Activated T-helper 1 cell treated with anti-CD3 and anti-CD28 coated beads, Interleukin-2, amount 50 U/mL, for 16 hours (primary cell): ENCODE data around the gene ZC3H12D.
A peak's percentile ranks its signal among the peaks of the same experiment; 100 is the strongest.

Source experiments
- DNase-seq, 2 donors: peaks; one replicate each; pipeline ENCODE4 v3.0.0-alpha.2; 2020; ENCODE audit warnings: low read depth in 1 of 2, low spot score in 1 of 2

ZC3H12D gene

DNA sequence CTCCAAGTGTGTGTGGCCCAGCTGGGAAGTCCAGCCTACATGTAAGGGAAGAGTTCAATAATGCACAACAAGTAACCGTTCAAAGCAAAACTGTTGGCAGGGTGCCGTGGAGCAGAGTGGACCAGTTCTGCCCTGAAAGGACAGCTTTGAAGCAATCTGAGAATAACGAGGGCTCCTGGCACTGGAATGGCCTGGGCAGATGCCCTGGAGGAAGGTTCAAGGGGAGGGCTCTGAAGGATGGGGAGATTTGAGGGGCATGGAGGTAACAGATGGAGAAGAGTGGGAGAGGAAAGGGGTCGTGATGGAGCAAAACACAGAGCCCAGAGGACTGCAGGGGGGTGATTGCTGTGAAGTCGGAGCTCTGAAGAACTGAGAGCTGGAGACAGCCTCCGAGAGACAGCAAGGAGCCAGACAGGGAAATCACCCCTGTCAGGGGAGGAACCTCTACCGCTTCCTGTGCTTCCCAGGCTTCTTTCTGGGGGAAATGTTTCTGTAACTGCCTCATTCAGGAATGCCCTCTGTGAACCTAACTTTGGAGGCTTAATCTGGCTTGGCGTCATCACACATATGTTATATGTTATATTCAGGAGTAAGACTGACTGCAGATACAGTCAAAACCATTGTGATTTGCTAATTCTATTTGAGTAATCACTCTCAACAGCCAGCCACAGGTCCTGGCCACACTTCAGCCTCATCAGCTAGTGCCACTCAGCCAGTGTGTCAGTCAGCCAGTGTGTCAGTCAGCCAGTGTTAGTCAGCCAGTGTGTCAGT, 41.2 kb downstream of the ZC3H12D start:
- no peak for DNase-seq

DNA sequence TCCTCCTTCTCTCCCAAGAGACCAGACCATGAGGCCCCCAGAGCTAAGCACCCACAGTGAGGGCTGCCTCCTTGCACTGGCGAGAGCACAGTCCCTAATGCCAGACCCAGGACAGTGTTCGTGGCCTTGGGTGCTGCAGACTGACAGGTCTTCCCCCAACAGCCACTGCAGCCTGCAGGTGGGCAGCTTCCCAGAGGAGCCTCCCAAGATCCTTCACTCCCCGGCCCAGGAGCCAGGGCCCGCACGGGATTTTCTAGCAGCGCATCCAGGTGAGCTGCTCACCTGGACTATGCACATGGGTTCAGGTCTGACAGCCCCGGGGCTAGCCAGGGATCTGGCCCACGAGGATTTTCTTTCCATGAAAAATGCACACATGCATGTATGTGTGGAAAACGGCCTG, 43.1 kb downstream of the ZC3H12D start:
- no peak for DNase-seq

- no peak for DNase-seq
Measured at GRCh38 chr6:149440735-149441671, 43.8 kb downstream of the ZC3H12D start.

GRCh38 chr6:149439626-149440025, 45.2 kb downstream of the ZC3H12D start:
- no peak for DNase-seq

GRCh38 chr6:149438855-149439254, 46.0 kb downstream of the ZC3H12D start:
- no peak for DNase-seq

GRCh38 chr6:149437212-149437611, 47.6 kb downstream of the ZC3H12D start:
- DNase-seq: no peak

DNA sequence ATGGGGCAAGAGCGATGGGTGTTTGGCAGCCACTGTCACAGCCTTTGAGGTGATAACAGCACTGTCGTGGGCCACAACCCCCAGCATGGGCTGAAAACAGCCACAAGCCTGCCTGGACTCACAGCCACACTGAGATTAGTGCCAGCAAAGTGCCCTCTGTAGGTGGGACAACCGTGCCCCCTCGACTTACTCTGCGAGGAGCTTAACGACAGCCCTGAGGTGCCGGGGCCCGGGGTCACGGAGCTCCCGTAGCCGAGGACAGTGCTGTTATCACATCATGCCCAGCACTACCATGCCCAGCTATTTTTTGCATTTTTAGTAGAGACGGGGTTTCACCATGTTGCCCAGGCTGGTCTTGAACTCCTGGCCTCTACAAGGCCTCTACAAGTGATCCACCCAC, 48.2 kb downstream of the ZC3H12D start:
- no peak for DNase-seq

DNA sequence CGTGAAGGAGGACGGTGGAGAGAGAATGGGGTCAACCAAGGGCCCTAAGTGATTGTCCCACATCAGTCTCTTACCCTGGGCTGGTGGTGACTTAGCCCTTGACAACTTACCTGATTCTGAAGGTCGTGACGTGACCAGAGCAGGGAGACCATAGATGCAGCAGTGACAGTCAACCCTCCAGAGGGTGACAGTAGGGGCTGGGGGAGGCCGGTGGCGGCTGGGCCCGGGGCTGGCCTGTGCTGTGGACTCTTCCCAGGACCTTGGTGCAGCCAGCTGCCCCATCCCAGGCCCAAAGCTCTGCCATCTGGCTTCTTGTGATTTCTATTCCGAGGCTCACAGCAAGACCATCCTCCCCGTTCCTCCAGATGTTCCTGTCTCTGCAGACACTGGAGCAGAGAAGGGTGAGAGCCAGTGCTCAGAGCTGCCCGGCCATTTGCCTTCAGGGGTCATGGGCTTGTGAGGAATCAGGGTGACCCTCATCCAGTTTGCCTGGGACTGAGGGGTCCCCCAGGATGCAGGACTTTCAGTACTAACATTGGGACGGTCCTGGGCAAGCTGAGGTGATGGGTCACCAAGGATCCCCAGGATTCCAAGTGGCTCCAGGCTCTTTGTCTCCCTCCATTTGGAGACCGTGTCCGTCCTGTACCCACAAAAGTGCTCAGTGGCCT, 48.8 kb downstream of the ZC3H12D start:
- no peak for DNase-seq

- DNase-seq: no peak
Measured at GRCh38 chr6:149433881-149434280, 50.9 kb downstream of the ZC3H12D start.

DNA sequence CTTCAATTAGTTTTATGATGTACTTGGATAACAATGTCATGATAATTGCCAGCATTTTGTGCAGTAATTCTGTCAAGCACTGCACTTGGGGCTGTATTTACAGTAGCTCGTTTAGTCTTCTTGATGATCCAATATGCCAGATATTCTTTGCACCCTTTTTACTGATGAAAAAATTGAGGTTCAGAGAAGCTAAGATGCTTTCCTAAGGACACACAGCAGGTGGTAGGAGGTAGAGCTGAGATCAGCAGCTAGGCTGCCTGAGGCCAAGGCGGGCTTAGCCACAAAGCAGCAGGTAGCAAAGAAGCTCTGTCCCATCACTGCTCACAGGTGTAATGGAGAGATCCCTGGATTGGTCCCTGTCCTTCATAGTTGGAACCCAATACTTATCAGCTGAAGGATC, 51.4 kb downstream of the ZC3H12D start:
- DNase-seq: no peak

- peak; percentile 76 to 84 for DNase-seq
Measured at GRCh38 chr6:149431905-149432775, 52.7 kb downstream of the ZC3H12D start.

DNA sequence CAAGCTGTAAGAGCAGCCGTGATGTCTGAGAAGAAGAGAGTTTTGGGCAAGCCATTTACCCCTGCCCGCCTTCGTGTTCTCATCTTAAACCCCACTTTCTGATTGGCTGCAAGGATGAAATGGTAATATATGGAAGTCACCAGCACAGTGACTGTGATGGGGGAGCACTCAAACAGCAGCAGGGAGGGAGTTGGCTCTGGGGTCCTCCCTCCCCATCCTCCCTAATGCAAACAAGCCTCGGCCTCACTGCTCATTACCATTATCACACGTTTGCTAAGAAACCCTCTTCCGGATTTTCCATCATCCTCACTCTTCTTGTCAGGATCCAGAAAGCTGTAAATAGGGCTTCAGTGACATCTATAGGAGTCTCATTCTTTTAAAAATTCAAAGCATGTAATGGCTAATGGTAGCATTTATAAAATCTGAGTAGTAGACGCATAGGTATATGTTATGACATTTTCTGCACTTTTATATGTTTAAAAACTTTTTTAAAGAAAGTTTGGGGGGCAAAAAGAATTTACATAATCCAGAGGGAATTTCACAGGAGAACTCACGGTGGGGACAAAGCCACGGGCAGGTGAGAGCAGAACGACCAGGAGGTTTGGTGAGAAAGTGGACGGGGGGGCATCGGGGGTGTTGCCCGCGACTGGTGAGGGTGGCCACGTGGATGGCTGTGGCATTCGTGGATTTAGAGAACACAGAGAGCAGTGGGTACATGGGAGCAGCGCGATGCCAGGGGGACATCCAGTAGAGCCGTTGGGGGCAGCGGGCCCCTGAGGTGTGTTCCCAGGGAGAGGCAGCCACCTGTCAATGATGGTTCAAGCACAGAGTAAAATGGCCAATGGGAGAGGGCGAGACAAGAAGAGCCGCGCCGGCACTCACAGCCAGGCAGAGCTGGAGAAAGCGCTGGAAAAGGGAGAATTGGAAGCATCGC, 55.1 kb downstream of the ZC3H12D start:
- no peak for DNase-seq

DNA sequence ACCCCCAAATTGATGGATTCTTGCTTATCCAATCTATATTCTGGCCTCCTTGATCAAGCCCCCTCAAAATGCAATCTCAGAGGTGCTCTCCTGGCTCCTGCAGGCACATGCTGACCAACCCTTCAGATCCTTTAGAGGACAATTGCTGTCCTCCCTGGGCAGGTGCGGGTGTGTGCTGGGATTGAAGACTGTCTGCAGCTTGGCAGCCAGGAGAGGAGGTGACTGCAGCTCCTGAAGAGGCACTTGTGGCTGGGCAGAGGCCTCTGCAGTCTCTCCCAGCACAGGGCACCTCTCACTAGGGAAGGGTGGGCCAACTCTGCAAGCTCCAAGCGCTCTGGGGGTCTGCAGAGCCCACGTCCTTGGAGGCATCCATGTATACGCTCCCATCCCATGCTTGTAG, 56.2 kb downstream of the ZC3H12D start:
- DNase-seq: no peak

DNA sequence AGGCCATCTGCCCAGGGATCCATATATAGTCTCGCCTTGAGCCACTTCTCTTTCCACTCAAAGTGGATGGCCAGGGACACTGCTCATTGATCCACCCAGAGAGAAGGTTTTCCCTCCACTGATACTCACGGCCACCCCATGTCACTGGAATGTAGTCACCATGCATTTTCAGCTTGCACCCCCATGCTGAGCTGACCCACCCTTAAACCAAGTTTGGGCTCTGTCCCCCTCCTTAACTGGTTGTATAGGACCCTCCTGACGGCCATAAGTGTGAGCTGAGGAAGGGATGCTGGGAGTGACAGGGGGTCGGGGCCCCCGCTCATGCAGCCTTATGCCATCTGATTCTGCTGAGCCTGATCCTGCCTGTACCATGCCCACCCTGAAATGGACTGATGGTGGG, 59.1 kb downstream of the ZC3H12D start:
- no peak for DNase-seq

GRCh38 chr6:149425224-149425623, 59.6 kb downstream of the ZC3H12D start:
- DNase-seq: no peak

- DNase-seq: no peak
Measured at GRCh38 chr6:149423964-149424440, 60.8 kb downstream of the ZC3H12D start.

- DNase-seq: no peak
Measured at GRCh38 chr6:149422581-149422980, 62.2 kb downstream of the ZC3H12D start.

- DNase-seq: no peak
Measured at GRCh38 chr6:149421132-149421531, 63.7 kb downstream of the ZC3H12D start.

GRCh38 chr6:149419696-149420404, 65.0 kb downstream of the ZC3H12D start:
- DNase-seq: no peak
